ENCODE results near the gene ACCSL.

Gene ACCSL

GRCh38 chr11:44047931-44048431 is at the start of gene ACCSL:
TSS of gene ACCSL (plus strand) at chr11:44047981. CDS start at chr11:44048037, 56 bp downstream.
- no peak for DNase-seq

DNA sequence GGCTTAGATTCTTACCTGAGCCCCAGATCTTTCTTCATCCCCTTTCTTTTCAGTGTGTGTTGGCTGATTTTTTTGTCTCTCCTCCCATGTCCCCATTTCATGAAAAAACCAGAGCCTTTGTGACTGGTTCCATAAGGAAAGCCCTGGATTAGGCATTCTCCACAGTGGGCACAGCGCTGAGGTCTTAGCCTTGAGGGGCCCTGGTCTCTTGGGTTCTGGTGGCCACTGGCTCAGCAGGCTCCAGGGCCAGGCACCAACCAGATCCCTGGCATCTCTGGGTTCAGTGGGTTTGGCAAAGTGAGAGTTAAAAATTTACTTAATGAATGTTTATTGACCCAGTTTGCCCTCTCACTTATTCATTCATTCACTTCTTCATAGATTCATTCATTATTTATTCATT is 49.5 kb upstream of the ACCSL start:
- no peak for DNase-seq

GRCh38 chr11:44000731-44001130 is 47.0 kb upstream of the ACCSL start:
- no peak for DNase-seq

DNA sequence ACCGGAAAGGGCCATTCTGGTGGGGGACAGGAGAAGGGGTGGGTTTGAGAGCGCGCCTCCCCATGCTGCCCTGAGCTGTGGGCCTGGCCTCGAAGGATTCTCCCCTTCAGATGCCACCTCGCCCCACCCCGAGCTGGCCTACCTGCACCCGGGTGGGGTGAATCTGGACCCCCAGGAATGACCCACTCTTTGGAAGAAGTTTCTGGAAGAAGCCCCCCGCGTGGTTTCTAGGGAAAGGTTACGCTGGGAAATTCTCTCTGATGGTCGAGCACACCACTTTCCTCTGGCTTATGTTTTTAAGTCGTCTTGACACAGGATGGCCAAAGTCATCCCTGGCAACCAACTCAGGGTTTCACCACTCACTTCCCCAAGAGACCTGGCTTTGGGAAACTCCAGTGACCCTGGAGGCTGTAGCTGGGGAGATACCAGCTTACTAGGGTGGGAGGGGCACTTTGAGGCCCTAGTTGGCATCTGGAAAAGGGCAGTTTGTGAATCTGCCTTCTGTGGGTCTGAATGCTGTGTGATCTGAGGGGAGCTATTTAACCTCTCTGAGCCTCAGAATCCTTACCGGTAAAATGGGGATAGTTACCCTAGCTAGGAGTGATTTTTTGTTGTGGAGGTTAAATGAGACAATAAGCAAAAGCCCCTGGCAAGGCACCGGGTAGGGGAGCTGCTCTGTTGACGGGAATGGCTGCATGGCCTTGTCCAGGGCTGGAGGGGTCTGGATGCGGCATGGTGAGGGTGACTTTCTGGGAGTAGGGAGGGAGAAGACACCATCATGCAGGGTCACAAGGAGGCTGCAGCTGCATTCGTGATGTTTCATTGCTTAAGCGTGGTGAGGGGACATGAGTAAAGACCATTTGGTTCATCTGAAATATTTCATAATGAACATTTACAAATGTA is 45.3 kb upstream of the ACCSL start:
- no peak for DNase-seq

GRCh38 chr11:44003736-44004451 is 43.9 kb upstream of the ACCSL start:
- no peak for DNase-seq

DNA sequence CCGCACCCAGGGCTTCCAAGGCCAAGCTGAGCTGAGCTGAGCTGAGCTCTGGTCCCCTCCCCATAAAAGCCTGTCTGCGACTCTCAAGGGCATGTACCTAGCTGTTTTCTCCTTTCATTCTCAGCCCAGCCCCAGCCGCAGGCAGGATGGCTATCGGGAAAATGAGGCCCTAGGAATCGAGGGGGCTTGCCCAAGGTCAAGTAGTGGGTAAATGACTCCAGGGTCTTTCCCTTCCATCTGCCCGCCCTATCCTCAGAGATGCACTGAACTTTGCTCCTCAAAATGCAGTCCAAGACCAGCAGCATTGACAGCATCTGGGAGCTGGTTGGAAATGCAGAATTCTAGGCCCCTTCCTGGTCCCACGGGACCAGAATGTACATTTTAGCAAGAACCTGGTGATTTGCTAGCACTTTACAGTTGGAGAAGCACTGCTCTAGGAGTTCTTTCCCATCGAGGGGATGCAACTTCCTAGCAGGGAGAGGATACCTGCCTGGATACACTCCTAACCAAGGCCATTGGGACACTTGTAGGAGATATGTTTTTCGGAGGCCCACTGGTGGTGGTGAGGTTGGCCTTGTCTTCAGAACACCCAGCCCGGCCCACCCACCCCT is 43.2 kb upstream of the ACCSL start:
- no peak for DNase-seq

DNA sequence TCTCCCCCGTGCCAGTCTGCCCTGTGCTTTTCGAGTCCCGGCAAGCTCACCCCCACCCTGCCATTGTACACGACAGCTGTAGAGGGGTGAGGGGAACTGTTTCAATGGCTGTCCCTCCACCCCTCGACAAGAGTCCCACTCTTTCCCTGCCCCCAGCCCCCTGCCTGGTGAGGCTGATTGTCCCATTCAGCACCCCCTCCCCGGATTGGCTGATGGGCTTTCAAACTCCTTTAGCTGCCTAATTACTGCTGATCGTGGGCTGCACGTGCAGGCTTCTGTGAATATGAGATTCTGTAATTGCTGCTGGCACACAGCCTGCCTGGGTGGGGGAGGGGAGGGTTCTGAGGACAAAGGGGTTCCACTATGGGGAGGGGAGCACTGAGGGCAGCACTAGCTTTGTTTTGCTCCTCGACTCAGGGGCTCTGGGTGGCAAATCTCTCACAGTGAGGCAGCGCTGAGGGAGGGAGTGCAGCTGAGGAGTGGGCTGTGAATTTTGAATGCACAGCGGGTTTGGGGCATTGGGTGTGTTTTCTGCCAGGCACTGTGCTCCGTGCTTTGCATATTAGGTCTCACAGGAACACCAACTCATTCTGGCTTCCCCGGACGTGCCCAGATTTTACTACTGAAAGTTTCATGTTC is 42.6 kb upstream of the ACCSL start:
- no peak for DNase-seq

DNA sequence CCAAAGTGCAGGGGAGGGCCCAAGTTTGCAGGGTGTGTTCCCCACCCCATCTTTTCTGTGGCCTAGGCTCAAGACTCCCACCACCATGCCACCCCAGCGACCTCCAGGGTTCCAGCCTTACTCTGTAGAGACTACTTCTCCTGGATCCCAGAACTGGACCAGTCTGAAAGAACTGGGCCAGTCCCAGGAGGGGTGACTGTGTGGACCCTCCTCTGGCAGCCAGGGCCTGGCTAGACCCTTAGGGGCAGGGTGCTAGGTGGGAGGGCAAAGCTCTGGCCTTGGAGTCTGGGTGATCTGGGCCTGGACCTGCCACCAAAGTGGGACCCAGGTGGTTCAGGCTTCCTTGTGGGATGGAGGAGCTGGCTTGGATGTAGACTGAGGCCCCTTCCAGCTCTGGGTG is 41.8 kb upstream of the ACCSL start:
- no peak for DNase-seq

DNA sequence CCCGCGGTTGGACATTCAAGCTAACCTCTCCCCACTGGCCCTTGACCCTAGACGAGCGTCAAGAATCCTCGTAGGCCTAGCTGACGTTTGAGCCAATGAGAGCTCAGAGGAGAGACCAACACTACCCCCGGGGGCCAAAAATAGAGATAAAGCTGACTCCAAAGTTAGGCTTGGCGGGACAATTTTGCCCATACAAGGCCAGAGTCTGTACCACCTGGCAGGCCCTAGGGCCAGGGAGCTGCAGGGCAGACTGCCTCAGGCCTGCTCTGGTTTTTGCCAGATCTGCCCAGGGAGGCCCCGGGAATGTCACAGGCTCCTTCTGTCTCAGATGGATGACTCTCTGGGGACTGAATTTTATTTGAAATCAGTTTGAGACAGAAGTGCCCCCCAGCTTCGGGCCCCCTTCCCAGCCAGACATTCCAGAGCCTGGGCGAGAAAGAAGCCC is 40.8 kb upstream of the ACCSL start:
- DNase-seq, result no peak

DNA sequence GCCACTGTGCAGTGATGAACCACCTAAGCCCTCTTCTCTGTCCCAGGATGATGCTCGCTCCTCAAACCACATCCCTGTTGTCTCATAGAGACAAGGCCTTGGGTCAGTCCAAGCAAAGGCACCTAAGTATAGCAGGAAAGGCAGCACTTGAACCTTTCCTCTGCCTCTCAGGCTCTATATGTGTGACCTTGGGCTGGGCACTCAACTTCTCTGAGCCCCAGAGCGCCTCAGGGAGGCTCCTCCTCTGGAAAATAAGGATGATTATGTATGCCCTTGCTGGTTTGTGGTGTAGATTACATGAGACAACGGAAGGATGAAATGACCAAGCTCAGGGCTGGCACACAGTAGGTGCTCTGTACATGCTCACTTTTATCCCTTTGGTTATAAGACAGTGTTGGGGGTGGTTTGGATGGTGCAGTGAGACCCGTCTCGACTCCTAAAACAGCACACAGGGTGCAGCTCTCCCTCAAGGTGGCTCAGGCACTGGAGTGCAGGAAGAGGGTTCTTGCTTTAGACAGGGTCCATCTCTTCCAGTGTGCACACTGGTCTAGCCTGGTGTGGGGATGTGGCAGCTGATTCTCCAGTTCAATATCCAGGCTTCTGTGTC is 40.2 kb upstream of the ACCSL start:
- DNase-seq, result no peak

DNA sequence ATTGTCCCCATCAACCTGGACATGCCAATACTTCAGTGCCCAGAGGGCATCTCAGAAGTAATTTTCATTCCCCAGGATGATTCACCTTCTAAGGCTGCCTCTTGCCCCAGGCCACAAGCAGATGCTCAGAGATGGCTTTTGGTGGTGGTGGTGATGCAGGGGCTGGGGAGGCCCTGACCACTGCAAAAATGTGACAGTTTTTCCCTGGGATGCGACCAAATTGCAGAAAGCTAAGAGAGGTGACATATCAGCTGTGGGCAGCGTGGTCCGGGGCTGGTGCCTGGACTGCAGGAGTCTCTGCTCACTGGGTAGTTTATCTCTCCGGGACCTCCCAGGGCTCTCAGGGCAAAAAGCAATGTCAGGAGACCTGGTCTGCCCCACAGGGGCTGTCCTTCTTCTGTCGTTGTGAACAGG is 39.7 kb upstream of the ACCSL start:
- no peak for DNase-seq

DNA sequence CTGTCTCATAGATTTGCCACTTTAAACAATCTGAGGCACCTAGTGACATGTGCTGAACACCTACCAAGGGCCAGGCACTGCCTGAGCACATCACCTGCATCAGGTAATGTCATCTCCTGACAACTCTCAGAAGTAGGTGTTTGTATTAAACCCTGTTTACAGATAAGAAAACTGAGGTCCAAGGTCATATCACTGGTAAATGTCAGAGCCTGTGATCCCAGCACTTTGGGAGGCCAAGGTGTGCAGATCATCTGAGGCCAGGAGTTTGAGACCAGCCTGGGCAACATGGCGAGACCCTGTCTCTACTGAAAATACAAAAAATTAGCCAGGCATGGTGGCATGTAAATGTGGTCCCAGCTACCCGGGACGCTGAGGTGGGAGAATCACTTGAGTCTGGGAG is 39.1 kb upstream of the ACCSL start:
- no peak for DNase-seq

DNA sequence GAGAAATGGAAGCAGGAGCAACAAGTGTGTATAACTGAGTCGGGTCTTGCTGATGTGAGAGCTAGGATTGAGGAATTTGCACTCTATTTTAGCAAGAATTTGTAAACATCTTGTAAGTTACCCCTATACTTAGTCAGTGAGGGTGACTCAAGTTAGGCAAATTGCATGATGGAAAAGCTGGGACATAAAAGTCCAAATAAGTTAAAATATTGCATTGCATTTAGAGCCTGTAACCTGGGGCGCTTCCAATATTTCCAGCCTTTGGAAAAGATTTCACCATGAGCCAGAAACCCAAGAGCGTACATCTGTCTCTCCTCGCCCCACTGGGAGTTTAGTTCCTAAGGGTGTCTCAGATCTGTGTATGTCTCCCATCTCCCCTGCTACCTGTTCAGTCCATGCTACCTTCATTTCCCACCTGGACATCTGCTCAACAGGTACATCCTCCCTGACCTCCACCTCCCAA is 37.0 kb upstream of the ACCSL start:
- DNase-seq, result no peak

DNA sequence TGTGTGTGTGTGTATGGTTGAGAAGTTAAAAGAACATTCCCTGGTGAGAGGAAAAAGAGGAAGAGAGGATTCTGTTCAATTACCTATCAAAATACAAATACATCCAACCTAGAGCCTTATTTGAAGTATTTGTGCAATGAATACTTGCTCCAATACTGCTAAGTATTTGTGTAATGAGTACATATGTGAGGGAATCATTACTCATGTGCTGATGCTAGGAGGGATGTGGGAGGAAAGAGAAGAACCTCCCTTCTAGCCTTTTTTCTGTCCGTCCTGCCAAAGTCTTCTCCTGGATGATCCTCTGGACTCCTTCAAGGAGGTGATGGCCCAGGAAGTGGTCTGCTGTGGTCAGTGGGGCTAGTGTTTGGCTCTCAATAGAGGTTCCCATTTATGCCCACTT is 36.0 kb upstream of the ACCSL start:
- DNase-seq, result no peak

- no peak for DNase-seq
Measured at GRCh38 chr11:44014968-44015623, 32.7 kb upstream of the ACCSL start.

- DNase-seq, result no peak
Measured at GRCh38 chr11:44015624-44016007, 32.2 kb upstream of the ACCSL start.

DNA sequence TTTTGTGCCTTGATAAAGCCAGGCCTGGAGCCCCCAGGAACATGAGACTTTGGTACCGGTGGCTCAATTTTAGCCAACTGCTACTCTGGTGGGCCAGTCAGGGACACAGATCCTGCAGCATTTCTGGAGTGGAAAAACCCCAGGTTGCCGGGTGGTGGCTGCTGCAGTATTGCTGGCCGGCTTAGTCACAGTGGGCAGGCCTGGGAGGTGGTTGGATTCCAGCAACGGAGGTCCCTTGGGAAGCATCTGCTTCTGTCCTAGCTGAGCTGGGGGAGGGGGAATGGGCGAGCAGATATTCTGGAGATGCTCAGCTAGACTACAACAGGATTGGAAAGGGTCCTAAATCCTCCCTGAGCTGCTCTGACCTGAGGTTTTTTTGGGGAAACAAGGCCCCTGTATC is 31.6 kb upstream of the ACCSL start:
- DNase-seq, result no peak

DNA sequence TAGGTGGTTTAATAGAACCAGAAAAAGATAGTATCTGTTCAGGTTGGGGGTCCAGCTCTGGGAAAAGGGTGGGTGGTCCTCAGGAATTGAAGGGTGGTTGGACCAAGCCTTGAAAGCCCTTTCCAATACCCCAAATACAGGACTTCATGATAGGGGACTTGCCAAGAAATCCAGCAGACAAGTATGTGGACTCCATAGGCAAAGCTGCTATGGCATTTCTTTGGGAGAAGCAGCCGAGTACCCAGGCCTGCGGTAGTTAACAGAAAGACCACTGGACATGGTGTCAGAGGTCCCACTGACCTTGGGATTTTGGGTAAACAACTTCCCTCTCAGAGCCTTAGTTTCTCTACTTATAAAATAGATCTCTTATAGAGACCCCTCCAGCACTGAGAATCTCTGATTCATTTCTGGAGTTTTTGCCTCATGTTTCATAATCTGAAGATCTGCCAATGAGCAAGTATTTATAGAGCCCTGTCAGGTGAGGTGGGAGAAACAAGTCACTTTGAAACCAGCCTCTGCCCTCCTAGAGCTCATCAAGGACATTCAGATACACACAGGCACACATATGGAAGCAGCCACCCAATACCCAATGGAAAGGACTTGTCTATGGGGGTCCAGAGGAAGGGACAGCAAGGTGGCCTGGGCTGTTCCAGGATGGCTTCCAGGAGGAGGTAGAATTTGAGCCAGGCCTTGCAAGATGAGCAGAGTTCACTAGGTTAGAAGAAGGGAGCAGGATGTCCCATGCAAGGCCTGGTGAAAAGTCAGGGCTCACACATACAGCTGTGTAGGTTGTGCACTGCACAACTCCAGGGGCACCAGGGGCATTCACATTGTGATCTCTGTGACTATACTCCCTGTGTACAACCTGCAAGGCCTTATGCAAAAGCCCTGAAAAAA is 31.0 kb upstream of the ACCSL start:
- DNase-seq, result no peak

DNA sequence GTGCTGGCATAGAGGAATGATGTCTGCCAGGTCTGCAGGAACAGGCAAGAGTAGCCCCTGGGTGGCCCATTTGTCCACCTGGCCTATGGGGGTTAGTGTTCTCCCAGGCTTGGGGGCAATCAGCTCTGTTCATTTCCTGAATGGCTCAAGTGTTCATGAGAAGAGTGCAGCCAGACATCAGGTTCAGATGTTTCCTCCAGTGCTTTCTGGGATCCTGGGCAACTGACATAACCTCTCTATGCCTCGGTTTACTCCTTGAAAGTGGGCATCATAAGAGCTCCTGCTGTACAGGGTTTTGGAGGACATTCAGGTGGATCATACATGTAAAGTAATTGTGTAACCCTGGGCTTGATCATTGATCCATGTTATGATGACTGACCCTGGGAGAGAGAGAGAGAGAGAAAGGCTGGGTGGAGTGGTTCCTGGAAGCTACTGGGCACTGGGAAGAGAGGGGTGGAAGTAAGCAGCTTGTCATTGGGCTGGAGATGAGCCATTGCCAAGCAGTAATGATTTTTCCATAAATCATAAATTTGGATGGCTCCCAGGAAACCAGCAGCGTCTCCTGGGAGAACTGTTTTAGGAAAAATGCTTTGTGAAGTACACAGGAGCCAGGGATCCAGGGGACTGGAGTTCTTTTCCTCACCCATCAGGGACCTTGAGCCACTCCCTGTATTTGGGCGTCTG is 30.2 kb upstream of the ACCSL start:
- DNase-seq, result no peak

- no peak for DNase-seq
Measured at GRCh38 chr11:44018127-44018521, 29.7 kb upstream of the ACCSL start.

Data from SW 1271 (cell line).